ENCODE results near the gene TAOK2. TPM values are rescaled to one million over a fixed set of nuclear protein-coding genes. Genes with fewer than 3 reads are reported as not detected.

TAOK2 gene
- total RNA-seq, 2 experiments from 2014 or later: 13.1 to 14.1 TPM

GRCh38 chr16:29992344-29992967 is 18.8 kb downstream of the TAOK2 start:
- ChIA-PET CTCF (interaction anchor here (0.6 kb wide), 1 partner anchor 344 kb away, joined by 5 read pairs; no protein-coding TSS in a partner anchor), POLR2A (no interaction called here)
- no peak overlapping the region for H3K4me3 ChIP-seq (ENCODE audit: low read length)
- ATAC-seq (ENCODE audit: poor library complexity): no peak
- no peaks in the 10 kb centered on the region for H3K9me3 ChIP-seq (ENCODE audit: control insufficient read depth in 1 of 2, insufficient read depth in 1 of 2, low read length in 2 of 2)
- no peaks in the 10 kb centered on the region for H3K27me3 ChIP-seq (ENCODE audit: control insufficient read depth in 1 of 2, insufficient read depth in 2 of 2, low read length in 2 of 2)
- Mint-ChIP-seq H3K4me3 (peak overlapping the region; percentile 71), H3K27ac (no peak overlapping the region), H3K4me1 (ENCODE audit: low read depth) (peaks cover 33% of the 10 kb centered on the region), H3K27me3 (no peaks in the 10 kb centered on the region), H3K9me3 (no peaks in the 10 kb centered on the region), H3K36me3 (ENCODE audit: low read depth) (peaks cover 72% of the 10 kb centered on the region)
- no peak for TF ChIP-seq CTCF (IDR thresholded peaks at IDR 0.05)
- DNase-seq: no peak
- H3K27ac ChIP-seq (ENCODE audit: low read depth in 1 of 2, low read length in 2 of 2): no peak overlapping the region
- intact Hi-C loops (cut with DNase I, micrococcal nuclease): loop anchor here in 1 of 2 experiments (5.0 to 10.0 kb wide), 4 partner anchors 90 to 1168 kb away; partner anchors contain the start of genes ASPHD1, ATXN2L, FBXL19 and SRCAP
- peaks cover 24% of the 10 kb centered on the region for H3K4me1 ChIP-seq (ENCODE audit: insufficient read depth, low read length)
- peaks cover 57% of the 10 kb centered on the region for H3K36me3 ChIP-seq (ENCODE audit: insufficient read depth, low read length)

- H3K27me3 ChIP-seq (ENCODE audit: control insufficient read depth in 1 of 2, insufficient read depth in 2 of 2, low read length in 2 of 2): no peaks in the 10 kb centered on the region
- H3K4me3 Mint-ChIP-seq: peak overlapping the region; percentile 71
- no peak overlapping the region for H3K4me3 ChIP-seq (ENCODE audit: low read length)
- peaks cover 27% of the 10 kb centered on the region for H3K4me1 ChIP-seq (ENCODE audit: insufficient read depth, low read length)
- intact Hi-C loops (cut with DNase I, micrococcal nuclease): loop anchor here in 1 of 2 experiments (5.0 to 10.0 kb wide), 4 partner anchors 91 to 1169 kb away; partner anchors contain the start of genes ASPHD1, ATXN2L, FBXL19 and SRCAP
- H3K36me3 ChIP-seq (ENCODE audit: insufficient read depth, low read length): peaks cover 55% of the 10 kb centered on the region
- H3K4me1 Mint-ChIP-seq (ENCODE audit: low read depth): peaks cover 33% of the 10 kb centered on the region
- ATAC-seq (ENCODE audit: poor library complexity): no peak
- no peak overlapping the region for H3K27ac ChIP-seq (ENCODE audit: low read depth in 1 of 2, low read length in 2 of 2)
- no peaks in the 10 kb centered on the region for H3K27me3 Mint-ChIP-seq
- no peaks in the 10 kb centered on the region for H3K9me3 ChIP-seq (ENCODE audit: control insufficient read depth in 1 of 2, insufficient read depth in 1 of 2, low read length in 2 of 2)
- POLR2A ChIA-PET: interaction anchor here (0.6 to 1.1 kb wide), 3 partner anchors 19 to 143 kb away, joined by 3 to 4 read pairs (median 3); partner anchors contain the start of genes KCTD13 and TAOK2
- DNase-seq: no peak
- CTCF ChIA-PET: no interaction called here
- H3K9me3 Mint-ChIP-seq: no peaks in the 10 kb centered on the region
- peaks cover 73% of the 10 kb centered on the region for H3K36me3 Mint-ChIP-seq (ENCODE audit: low read depth)
- H3K27ac Mint-ChIP-seq: no peak overlapping the region
- TF ChIP-seq CTCF (IDR thresholded peaks at IDR 0.05): no peak
Observed at GRCh38 chr16:29993191-29993902, 19.7 kb downstream of the TAOK2 start.

- Histone ChIP-seq H3K27ac (ENCODE audit: low read depth in 1 of 2, low read length in 2 of 2) (peak overlapping the region; percentile 98), H3K4me3 (ENCODE audit: low read length) (no peak overlapping the region), H3K27me3 (ENCODE audit: control insufficient read depth in 1 of 2, insufficient read depth in 2 of 2, low read length in 2 of 2) (no peaks in the 10 kb centered on the region), H3K36me3 (ENCODE audit: insufficient read depth, low read length) (peaks cover 47% of the 10 kb centered on the region), H3K4me1 (ENCODE audit: insufficient read depth, low read length) (peaks cover 27% of the 10 kb centered on the region), H3K9me3 (ENCODE audit: control insufficient read depth in 1 of 2, insufficient read depth in 1 of 2, low read length in 2 of 2) (no peaks in the 10 kb centered on the region)
- ATAC-seq (ENCODE audit: poor library complexity) (no peak), DNase-seq (no peak)
- intact Hi-C loops (cut with DNase I, micrococcal nuclease): loop anchor here (1.0 to 10.0 kb wide), 7 partner anchors 20 to 1169 kb away; partner anchors contain the start of genes ASPHD1 (in 1 of the 2), ATXN2L (in 1 of the 2), FBXL19 (in 1 of the 2) and KCTD13 (in 1 of the 2)
- no peaks in the 10 kb centered on the region for H3K27me3 Mint-ChIP-seq
- peak overlapping the region; percentile 67 for H3K4me3 Mint-ChIP-seq
- no peaks in the 10 kb centered on the region for H3K9me3 Mint-ChIP-seq
- CTCF ChIA-PET: no interaction called here
- POLR2A ChIA-PET: interaction anchor here (0.6 to 1.3 kb wide), 4 partner anchors 20 to 167 kb away, joined by 3 to 4 read pairs (median 4); partner anchors contain the start of genes KCTD13 and TAOK2
- no peak for TF ChIP-seq CTCF (IDR thresholded peaks at IDR 0.05)
- H3K27ac Mint-ChIP-seq: peak overlapping the region; percentile 99
- peaks cover 70% of the 10 kb centered on the region for H3K36me3 Mint-ChIP-seq (ENCODE audit: low read depth)
- H3K4me1 Mint-ChIP-seq (ENCODE audit: low read depth): peaks cover 33% of the 10 kb centered on the region
Observed at GRCh38 chr16:29993903-29994599, 20.4 kb downstream of the TAOK2 start.

Data from CD4-positive, alpha-beta T cell (primary cell).